K562 (cell line): ENCODE results near the gene MARK3. TPM values are rescaled to one million over a fixed set of nuclear protein-coding genes. Genes with fewer than 3 reads are reported as not detected.

ENCODE experiments used
- ARID1B ChIP-seq: fragments of 450-650 bp; IDR thresholded peaks from 2 replicates; pipeline ENCODE4 v1.6.1; 2016; ENCODE audit warnings: antibody characterized with exemption, mild to moderate bottlenecking, inconsistent platforms
- ATF7 ChIP-seq: fragments of 450-650 bp; IDR thresholded peaks from 2 replicates; pipeline ENCODE4 v1.7.1; 2014; ENCODE audit warnings: mild to moderate bottlenecking, moderate library complexity
- C11orf30 ChIP-seq: fragments of 450-650 bp; IDR thresholded peaks from 2 replicates; pipeline ENCODE4 v1.6.1; 2016; ENCODE audit warnings: low read depth, mild to moderate bottlenecking
- CBFB ChIP-seq: sonication (generic); formaldehyde crosslinking; IDR thresholded peaks from 2 replicates; pipeline ENCODE4 v1.4.0; 2020; ENCODE audit warnings: mild to moderate bottlenecking, missing genetic modification reagents
- FOSL1 ChIP-seq: fragments of 200-800 bp; sonication (Bioruptor generic); conservative IDR thresholded peaks from 2 replicates; pipeline ENCODE4 v1.6.1; 2016; ENCODE audit warnings: missing genetic modification characterization, missing compliant biosample characterization
- JUN ChIP-seq, 2 experiments: sonication (generic) in 1 of 2; formaldehyde crosslinking in 1 of 2; IDR thresholded peaks; 2 replicates each; pipeline versions ENCODE4 v1.6.1 to v1.8.0; 2012 to 2022; ENCODE audit warnings: borderline replicate concordance in 2 of 2, mild to moderate bottlenecking in 2 of 2, improper control_type of control experiment in 1 of 2, low read depth in 1 of 2, low read length in 1 of 2, missing genetic modification reagents in 1 of 2
- JUND ChIP-seq, 2 experiments: IDR thresholded peaks; 2 replicates in 1 of 2; 3 replicates in 1 of 2; pipeline ENCODE4 v1.6.1; 2011; ENCODE audit warnings: borderline replicate concordance in 2 of 2, low read depth in 2 of 2, low read length in 2 of 2, improper control_type of control experiment in 1 of 2, missing biosample characterization in 1 of 2, missing genetic modification characterization in 1 of 2, missing genetic modification reagents in 1 of 2
- NFRKB ChIP-seq: fragments of 450-650 bp; IDR thresholded peaks from 2 replicates; pipeline ENCODE4 v1.6.1; 2016; ENCODE audit warnings: low read depth
- NR2C2 ChIP-seq, 2 experiments: fragments of 200-800 bp in 1 of 2; sonication (Bioruptor generic) in 1 of 2; sonication (generic) in 1 of 2; formaldehyde crosslinking in 1 of 2; IDR thresholded peaks; 2 replicates each; pipeline versions ENCODE4 v1.6.1 to v1.8.0; 2016 to 2022; ENCODE audit warnings: mild to moderate bottlenecking in 1 of 2, missing compliant biosample characterization in 1 of 2, missing genetic modification characterization in 1 of 2, missing genetic modification reagents in 1 of 2
- SMARCA4 ChIP-seq: fragments of 450-650 bp; IDR thresholded peaks from 2 replicates; pipeline ENCODE4 v1.6.1; 2016
- SMARCE1 ChIP-seq: fragments of 450-650 bp; IDR thresholded peaks from 2 replicates; pipeline ENCODE4 v1.7.1; 2016; ENCODE audit warnings: mild to moderate bottlenecking
- STAG1 ChIP-seq: sonication (generic); formaldehyde crosslinking; IDR thresholded peaks from 2 replicates; pipeline ENCODE4 v1.5.0; 2020; ENCODE audit warnings: missing genetic modification reagents, borderline replicate concordance
- STAT5B ChIP-seq: fragments of 250-450 bp; sonication (Bioruptor Pico); IDR thresholded peaks from 2 replicates; pipeline ENCODE4 v1.8.0; 2021; ENCODE audit warnings: mild to moderate bottlenecking, inconsistent platforms
- ZFPM2 ChIP-seq: fragments of 250-450 bp; sonication (Bioruptor Pico); IDR thresholded peaks from 2 replicates; pipeline ENCODE4 v1.5.1; 2022; ENCODE audit warnings: mild to moderate bottlenecking
- ZNF274 ChIP-seq: IDR thresholded peaks from 2 replicates; pipeline ENCODE4 v1.6.1; 2011; ENCODE audit warnings: low read depth, mild to moderate bottlenecking, low read length, moderate library complexity, borderline replicate concordance
- ZNF384 ChIP-seq: IDR thresholded peaks from 2 replicates; pipeline ENCODE4 v1.6.1; 2012; ENCODE audit warnings: low read depth, low read length, improper control_type of control experiment
- polyA plus RNA-seq, 8 experiments: library from polyadenylated mRNA; depleted of rRNA in 4 of 8; stranded (reverse) in 5 of 8; unstranded in 3 of 8; fragments of >200 nt; fragmentation: Nextera tagmentation in 2 of 8; fragmentation: Illumina TruSeq in 1 of 8; extraction: Ambion mirVana in 2 of 8; extraction: Trizol in 1 of 8; gene quantifications; 2 replicates each; pipeline versions ENCODE4 v1.2.1 to v1.2.3, GENCODE V29; 2011 to 2014; ENCODE audit warnings: inconsistent platforms in 1 of 8, missing spikeins in 1 of 8
- total RNA-seq, 7 experiments: library from RNA; depleted of rRNA in 6 of 7; stranded (reverse); fragments of >200 nt in 6 of 7; fragmentation: Illumina TruSeq in 2 of 7; extraction: Trizol in 2 of 7; gene quantifications; 2 replicates each; pipeline versions ENCODE4 v1.2.1 to v1.2.3, GENCODE V29; 2011 to 2021; ENCODE audit warnings: low replicate concordance in 1 of 7
- TF ChIP-seq, protein P1 (sequence below), 2 experiments: fragments of 450-650 bp in 1 of 2; sonication (generic) in 1 of 2; formaldehyde crosslinking in 1 of 2; IDR thresholded peaks in 1 of 2; conservative IDR thresholded peaks in 1 of 2; 2 replicates each; pipeline versions ENCODE4 v1.6.1 to v1.8.1; 2016 to 2023; ENCODE audit warnings: mild to moderate bottlenecking in 2 of 2, moderate library complexity in 2 of 2, inconsistent platforms in 1 of 2, missing genetic modification reagents in 1 of 2
- TF ChIP-seq, protein P2 (sequence below): fragments of 450-650 bp; IDR thresholded peaks from 2 replicates; pipeline ENCODE4 v1.6.1; 2016
- TF ChIP-seq, protein P3 (sequence below), 2 experiments: IDR thresholded peaks; 2 replicates each; pipeline ENCODE4 v1.6.1; 2011; ENCODE audit warnings: borderline replicate concordance in 1 of 2, control low read depth in 1 of 2, low read depth in 1 of 2, low read length in 1 of 2, mild to moderate bottlenecking in 1 of 2, mixed read lengths in 1 of 2, moderate library complexity in 1 of 2; ENCODE audit not compliant: insufficient read depth in 1 of 2, insufficient read length in 1 of 2, poor library complexity in 1 of 2, severe bottlenecking in 1 of 2; ENCODE audit errors: extremely low read depth in 1 of 2
- TF ChIP-seq, protein P4 (sequence below): sonication (generic); formaldehyde crosslinking; IDR thresholded peaks from 2 replicates; pipeline ENCODE4 v1.8.1; 2022; ENCODE audit warnings: missing genetic modification reagents

The MARK3 gene
- total and polyA plus RNA-seq, 9 of the 15 experiments (the other 6 are each of a cell fraction or from before 2014, with no cell fraction given), result 10.1 to 68.7 (median 56.3) TPM

DNA sequence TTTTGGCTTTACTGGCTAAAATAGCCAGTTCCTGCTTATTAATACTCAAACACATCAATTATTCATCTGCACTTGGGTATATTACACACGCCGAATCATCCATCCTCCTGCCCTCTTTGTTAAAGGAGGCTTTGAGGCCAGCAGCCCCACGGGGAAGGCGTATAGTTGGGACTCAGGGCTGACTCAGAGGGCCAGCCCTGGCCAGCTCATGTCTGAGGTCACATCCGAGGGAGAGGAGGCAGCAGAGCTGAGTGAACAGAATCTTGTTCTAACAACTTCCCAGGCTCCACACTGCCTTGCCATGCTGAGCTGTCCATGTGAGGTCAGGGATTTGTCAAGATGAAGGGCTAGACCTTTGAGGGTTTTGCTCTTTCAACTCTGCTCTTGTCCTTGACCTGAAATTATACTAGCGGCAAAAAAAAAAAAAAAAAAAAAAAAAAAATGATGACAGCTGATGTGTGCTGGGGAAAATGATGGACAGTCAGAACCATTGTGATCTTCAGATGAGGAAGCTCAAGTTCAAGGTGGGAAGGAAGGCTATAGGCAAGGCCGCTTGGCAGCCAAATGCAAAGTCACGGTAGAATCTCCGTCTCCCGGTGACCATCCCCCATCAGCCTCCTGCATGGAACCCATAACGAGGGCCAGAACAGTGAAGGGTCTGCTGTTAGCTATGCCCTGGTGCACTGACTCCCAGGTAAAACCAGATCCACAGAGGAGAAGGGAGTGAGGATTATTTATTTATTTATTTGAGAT, 12.5 kb upstream of the MARK3 start (continued):
- no peak for TF ChIP-seq ZFPM2 (CRISPR knock-in tag)
- peak; percentile 38; the same call in 1 of the 2 replicates for TF ChIP-seq C11orf30
- TF ChIP-seq, protein P1, sequence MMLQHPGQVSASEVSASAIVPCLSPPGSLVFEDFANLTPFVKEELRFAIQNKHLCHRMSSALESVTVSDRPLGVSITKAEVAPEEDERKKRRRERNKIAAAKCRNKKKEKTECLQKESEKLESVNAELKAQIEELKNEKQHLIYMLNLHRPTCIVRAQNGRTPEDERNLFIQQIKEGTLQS (IDR thresholded peaks at IDR 0.05), result peak; percentile 72
- TF ChIP-seq, protein P1 (CRISPR knock-in tag; conservative IDR thresholded peaks at IDR 0.05), result no peak
- no peak for TF ChIP-seq CBFB (CRISPR knock-in tag)
- no peak for TF ChIP-seq STAT5B (CRISPR knock-in tag)
- TF ChIP-seq ZNF274, result no peak
- TF ChIP-seq ZNF384, result 0 out of 2 replicates have a peak, but pooled peaks have one; percentile 35
- TF ChIP-seq NFRKB, result no peak
- peak; percentile 49 for TF ChIP-seq SMARCE1
- TF ChIP-seq FOSL1 (tag), result peak; percentile 80
- TF ChIP-seq, protein P2, sequence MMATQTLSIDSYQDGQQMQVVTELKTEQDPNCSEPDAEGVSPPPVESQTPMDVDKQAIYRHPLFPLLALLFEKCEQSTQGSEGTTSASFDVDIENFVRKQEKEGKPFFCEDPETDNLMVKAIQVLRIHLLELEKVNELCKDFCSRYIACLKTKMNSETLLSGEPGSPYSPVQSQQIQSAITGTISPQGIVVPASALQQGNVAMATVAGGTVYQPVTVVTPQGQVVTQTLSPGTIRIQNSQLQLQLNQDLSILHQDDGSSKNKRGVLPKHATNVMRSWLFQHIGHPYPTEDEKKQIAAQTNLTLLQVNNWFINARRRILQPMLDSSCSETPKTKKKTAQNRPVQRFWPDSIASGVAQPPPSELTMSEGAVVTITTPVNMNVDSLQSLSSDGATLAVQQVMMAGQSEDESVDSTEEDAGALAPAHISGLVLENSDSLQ, result peak; percentile 83
- TF ChIP-seq JUND (IDR thresholded peaks at IDR 0.05; ENCODE audit: borderline replicate concordance, low read depth, low read length), result peak; percentile 77; the same call in 1 of the 2 replicates
- TF ChIP-seq JUND (tag; IDR thresholded peaks at IDR 0.05; ENCODE audit: borderline replicate concordance, low read depth, low read length), result peak; percentile 73; the same call in 1 of the 3 replicates
- TF ChIP-seq STAG1, result no peak
- peak; percentile 26; the same call in 1 of the 2 replicates for TF ChIP-seq ATF7
- 0 out of 2 replicates have a peak, but pooled peaks have one; percentile 9 for TF ChIP-seq ARID1B
- TF ChIP-seq, protein P3, sequence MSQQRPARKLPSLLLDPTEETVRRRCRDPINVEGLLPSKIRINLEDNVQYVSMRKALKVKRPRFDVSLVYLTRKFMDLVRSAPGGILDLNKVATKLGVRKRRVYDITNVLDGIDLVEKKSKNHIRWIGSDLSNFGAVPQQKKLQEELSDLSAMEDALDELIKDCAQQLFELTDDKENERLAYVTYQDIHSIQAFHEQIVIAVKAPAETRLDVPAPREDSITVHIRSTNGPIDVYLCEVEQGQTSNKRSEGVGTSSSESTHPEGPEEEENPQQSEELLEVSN (IDR thresholded peaks at IDR 0.05; ENCODE audit: borderline replicate concordance in 1 of 2, extremely low read depth in 1 of 2, insufficient read depth in 1 of 2, insufficient read length in 1 of 2, low read depth in 1 of 2, low read length in 1 of 2, poor library complexity in 1 of 2, severe bottlenecking in 1 of 2), result peak in 1 of 2 experiments; percentile 8
- TF ChIP-seq, protein P4, sequence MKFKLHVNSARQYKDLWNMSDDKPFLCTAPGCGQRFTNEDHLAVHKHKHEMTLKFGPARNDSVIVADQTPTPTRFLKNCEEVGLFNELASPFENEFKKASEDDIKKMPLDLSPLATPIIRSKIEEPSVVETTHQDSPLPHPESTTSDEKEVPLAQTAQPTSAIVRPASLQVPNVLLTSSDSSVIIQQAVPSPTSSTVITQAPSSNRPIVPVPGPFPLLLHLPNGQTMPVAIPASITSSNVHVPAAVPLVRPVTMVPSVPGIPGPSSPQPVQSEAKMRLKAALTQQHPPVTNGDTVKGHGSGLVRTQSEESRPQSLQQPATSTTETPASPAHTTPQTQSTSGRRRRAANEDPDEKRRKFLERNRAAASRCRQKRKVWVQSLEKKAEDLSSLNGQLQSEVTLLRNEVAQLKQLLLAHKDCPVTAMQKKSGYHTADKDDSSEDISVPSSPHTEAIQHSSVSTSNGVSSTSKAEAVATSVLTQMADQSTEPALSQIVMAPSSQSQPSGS (CRISPR knock-in tag), result no peak
- TF ChIP-seq JUN (IDR thresholded peaks at IDR 0.05; ENCODE audit: borderline replicate concordance, low read depth, low read length), result peak; percentile 76; the same call in 1 of the 2 replicates
- TF ChIP-seq JUN (CRISPR knock-in tag; IDR thresholded peaks at IDR 0.05; ENCODE audit: borderline replicate concordance), result no peak
- no peak for TF ChIP-seq NR2C2 (CRISPR knock-in tag; IDR thresholded peaks at IDR 0.05)
- TF ChIP-seq NR2C2 (tag; IDR thresholded peaks at IDR 0.05), result 0 out of 2 replicates have a peak, but pooled peaks have one; percentile 18
- TF ChIP-seq SMARCA4, result peak; percentile 44; the same call in 1 of the 2 replicates
